Gastrocnemius medialis (tissue), 4 donors: ENCODE results near the gene KRT8.

Experiments used
- POLR2A ChIP-seq, 2 donors: fragments of 450-650 bp; IDR thresholded peaks; one replicate each; pipeline ENCODE4 v1.6.1; 2017; ENCODE audit warnings: antibody characterized with exemption in 2 of 2, mild to moderate bottlenecking in 2 of 2, moderate library complexity in 2 of 2
- TF ChIP-seq, protein P1 (sequence below), 5 experiments: fragments of 450-650 bp in 3 of 5; fragments of 200-600 bp in 2 of 5; sonication (generic) in 2 of 5; IDR thresholded peaks in 4 of 5; conservative IDR thresholded peaks in 1 of 5; 1 replicate in 4 of 5; 2 replicates in 1 of 5; pipeline ENCODE4 v1.5.1; 2016 to 2019; ENCODE audit warnings: antibody characterized with exemption in 5 of 5, mild to moderate bottlenecking in 3 of 5, moderate library complexity in 3 of 5

DNA sequence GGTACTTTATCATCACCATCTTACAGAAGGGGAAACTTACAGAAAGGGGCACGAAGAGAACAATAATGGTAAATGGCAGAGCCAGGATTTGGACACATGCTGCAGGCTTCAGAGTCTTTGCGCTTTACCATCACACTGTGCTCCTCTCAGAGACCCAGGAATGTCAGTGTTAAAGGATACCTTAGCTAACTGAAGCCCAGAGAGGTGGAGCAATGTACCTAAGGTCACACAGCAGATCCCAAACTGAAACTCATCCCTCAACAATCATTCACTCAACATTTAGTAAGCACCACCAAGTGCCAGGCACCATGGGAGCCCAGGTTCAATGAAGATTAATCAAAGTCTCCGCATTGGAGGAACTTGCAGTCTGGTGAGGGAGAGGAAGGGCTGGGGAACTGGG lies 48.1 kb downstream of the KRT8 start:
- no peak for TF ChIP-seq POLR2A (IDR thresholded peaks at IDR 0.05)
- TF ChIP-seq, protein P1, sequence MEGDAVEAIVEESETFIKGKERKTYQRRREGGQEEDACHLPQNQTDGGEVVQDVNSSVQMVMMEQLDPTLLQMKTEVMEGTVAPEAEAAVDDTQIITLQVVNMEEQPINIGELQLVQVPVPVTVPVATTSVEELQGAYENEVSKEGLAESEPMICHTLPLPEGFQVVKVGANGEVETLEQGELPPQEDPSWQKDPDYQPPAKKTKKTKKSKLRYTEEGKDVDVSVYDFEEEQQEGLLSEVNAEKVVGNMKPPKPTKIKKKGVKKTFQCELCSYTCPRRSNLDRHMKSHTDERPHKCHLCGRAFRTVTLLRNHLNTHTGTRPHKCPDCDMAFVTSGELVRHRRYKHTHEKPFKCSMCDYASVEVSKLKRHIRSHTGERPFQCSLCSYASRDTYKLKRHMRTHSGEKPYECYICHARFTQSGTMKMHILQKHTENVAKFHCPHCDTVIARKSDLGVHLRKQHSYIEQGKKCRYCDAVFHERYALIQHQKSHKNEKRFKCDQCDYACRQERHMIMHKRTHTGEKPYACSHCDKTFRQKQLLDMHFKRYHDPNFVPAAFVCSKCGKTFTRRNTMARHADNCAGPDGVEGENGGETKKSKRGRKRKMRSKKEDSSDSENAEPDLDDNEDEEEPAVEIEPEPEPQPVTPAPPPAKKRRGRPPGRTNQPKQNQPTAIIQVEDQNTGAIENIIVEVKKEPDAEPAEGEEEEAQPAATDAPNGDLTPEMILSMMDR (IDR thresholded peaks at IDR 0.05 in 4 of 5, conservative IDR thresholded peaks at IDR 0.05 in 1 of 5), result no peak
